Activated CD4-positive, alpha-beta memory T cell treated with anti-CD3 and anti-CD28 coated beads, Interleukin-2, amount 10 ng/mL, durations not matched to agents 7 days and 5 days (primary cell): ENCODE measurements around the gene PTPRM. TPM values are rescaled to one million over a fixed set of nuclear protein-coding genes. Genes with fewer than 3 reads are reported as not detected.

Source experiments
- CTCF ChIA-PET: fragments of 350-600 bp; sonication (Branson Sonifier 250); formaldehyde crosslinking; loops from one replicate; lab custom pipeline; 2021; ENCODE audit warnings: antibody characterized with exemption, inconsistent platforms; lab: Charles Lee
- POLR2A ChIA-PET: fragments of 350-600 bp; sonication (Branson Sonifier 250); formaldehyde crosslinking; loops from one replicate; lab custom pipeline; 2021; ENCODE audit warnings: antibody characterized with exemption; lab: Charles Lee
- DNase-seq: peaks from one replicate; pipeline ENCODE4 v3.0.0-alpha.2; 2020
- H3K27ac Mint-ChIP-seq: one replicate; pipeline ENCODE4 v1.8.0; 2021; ENCODE audit warnings: mild to moderate bottlenecking, mixed read lengths
- H3K27me3 Mint-ChIP-seq: one replicate; pipeline ENCODE4 v1.8.0; 2021; ENCODE audit warnings: mixed read lengths
- H3K36me3 Mint-ChIP-seq: one replicate; pipeline ENCODE4 v1.8.0; 2021; ENCODE audit warnings: low read depth, mixed read lengths
- H3K4me1 Mint-ChIP-seq: one replicate; pipeline ENCODE4 v1.8.0; 2021; ENCODE audit warnings: mixed read lengths
- H3K4me3 Mint-ChIP-seq: one replicate; pipeline ENCODE4 v1.8.0; 2021; ENCODE audit warnings: mild to moderate bottlenecking, mixed read lengths
- H3K9me3 Mint-ChIP-seq: one replicate; pipeline ENCODE4 v1.8.0; 2021; ENCODE audit warnings: mixed read lengths
- total RNA-seq, 2 experiments: library from RNA; stranded (reverse); gene quantifications; one replicate each; pipeline ENCODE4 v1.2.3, GENCODE V29; 2021

PTPRM gene
- total RNA-seq, 2 experiments from 2014 or later, result 9.3 to 12.3 TPM

DNA sequence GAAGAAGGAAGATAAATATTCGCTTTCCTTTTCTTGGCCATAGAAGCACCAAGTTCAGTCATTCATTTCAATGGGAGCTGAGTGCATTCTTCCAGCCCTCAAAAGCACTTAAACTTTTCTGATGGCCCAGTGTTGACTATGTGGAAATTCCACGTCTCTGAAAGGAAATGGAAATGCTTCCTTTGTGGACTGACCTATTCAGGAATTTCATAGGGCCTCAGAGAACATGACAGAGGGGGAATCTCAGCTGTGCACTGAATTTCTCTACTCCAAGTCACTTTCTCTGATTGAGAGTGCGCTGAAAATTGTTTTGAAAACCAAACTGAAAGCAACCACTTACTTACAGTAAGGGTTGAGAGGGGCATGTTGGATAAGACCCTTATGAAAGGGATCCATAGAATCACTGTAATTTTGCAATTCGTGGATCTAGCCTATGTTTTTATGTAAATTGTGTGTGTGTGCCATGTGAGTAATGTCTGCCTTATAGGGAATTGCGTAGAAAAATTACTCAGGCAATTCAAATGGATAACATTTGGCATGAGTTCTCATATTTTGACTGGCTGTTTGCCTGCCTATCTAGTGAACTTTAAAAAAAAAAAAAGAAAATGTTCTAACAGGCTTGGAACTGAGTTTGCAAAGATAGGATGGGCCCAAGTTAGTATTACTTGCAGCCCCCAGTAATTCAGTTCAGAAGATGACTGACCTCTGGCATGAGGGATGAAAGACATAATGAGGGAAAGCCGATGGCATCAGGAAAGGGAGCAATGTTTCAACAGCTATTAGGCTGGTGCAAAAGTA, 437.0 kb downstream of the PTPRM start:
- no peak overlapping the region for H3K27ac Mint-ChIP-seq
- CTCF ChIA-PET, result no interaction called here
- H3K36me3 Mint-ChIP-seq, result no peaks in the 10 kb centered on the region
- H3K4me1 Mint-ChIP-seq, result no peaks in the 10 kb centered on the region
- no peaks in the 10 kb centered on the region for H3K27me3 Mint-ChIP-seq
- DNase-seq, result no peak
- no peak overlapping the region for H3K4me3 Mint-ChIP-seq
- POLR2A ChIA-PET, result no interaction called here
- H3K9me3 Mint-ChIP-seq, result peaks cover 5% of the 10 kb centered on the region

- H3K36me3 Mint-ChIP-seq, result no peaks in the 10 kb centered on the region
- H3K27me3 Mint-ChIP-seq, result no peaks in the 10 kb centered on the region
- ChIA-PET CTCF (no interaction called here), POLR2A (no interaction called here)
- H3K9me3 Mint-ChIP-seq, result peaks cover 5% of the 10 kb centered on the region
- H3K4me3 Mint-ChIP-seq, result no peak overlapping the region
- H3K4me1 Mint-ChIP-seq, result no peaks in the 10 kb centered on the region
- no peak for DNase-seq
- no peak overlapping the region for H3K27ac Mint-ChIP-seq
These were observed 437.7 kb downstream of the PTPRM start for GRCh38 chr18:8004792-8005191.

DNA sequence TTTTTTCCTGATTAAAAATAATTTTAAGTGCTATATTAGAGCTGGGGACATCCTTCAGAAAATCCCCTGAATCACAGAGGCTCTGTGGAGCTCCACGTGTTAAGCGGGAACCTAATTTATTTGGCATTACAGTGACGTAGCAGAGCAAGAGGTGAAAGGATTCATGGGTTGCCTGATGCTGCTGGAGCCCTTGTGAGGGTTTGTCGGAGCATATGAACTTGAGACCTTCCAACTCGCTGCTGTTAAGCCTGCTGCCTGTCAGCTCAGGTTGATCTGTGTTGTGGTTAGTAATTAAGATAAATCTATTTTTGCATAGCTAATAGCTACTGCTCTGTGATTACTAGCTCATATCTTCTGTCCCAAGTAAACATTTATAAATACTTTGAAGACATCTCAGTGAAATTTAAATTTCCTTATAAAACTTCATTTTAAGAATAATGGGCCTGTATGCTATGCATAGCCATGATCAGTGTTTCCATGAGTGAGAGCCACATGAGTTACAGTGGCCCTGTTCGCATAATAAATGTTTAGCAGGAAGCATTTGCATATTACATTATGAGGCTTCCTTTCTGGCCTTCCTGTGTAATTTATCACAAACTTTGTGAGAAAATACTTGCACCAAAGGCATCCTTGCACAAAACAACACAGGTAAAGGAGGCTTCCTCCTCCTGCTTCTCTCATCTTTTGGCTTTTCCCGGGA, 438.9 kb downstream of the PTPRM start:
- CTCF ChIA-PET, result no interaction called here
- no peaks in the 10 kb centered on the region for H3K36me3 Mint-ChIP-seq
- H3K9me3 Mint-ChIP-seq, result peaks cover 7% of the 10 kb centered on the region
- H3K4me3 Mint-ChIP-seq, result no peak overlapping the region
- POLR2A ChIA-PET, result no interaction called here
- no peak overlapping the region for H3K27ac Mint-ChIP-seq
- no peak for DNase-seq
- H3K27me3 Mint-ChIP-seq, result no peaks in the 10 kb centered on the region
- H3K4me1 Mint-ChIP-seq, result no peaks in the 10 kb centered on the region

DNA sequence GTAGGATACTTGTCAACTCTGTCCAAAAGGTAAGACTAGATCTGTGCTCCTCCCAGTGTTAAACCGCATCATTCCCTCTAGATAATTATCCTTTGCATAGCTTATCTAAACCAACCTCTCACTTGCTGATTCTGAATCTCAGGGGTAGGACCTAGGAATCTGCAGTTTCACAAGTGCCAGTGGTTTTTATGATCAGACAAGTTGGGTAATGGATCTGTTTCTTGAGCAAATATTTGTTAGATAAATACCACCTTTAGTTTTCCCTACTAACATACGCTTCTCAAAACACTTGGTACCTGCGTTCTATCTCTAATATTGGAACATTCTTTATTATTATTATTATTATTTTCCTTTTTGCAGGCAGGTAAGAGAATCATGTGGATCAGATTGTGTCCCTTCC, 439.9 kb downstream of the PTPRM start:
- no peak for DNase-seq
- H3K27me3 Mint-ChIP-seq, result no peaks in the 10 kb centered on the region
- H3K4me1 Mint-ChIP-seq, result no peaks in the 10 kb centered on the region
- CTCF ChIA-PET, result no interaction called here
- H3K4me3 Mint-ChIP-seq, result no peak overlapping the region
- peaks cover 7% of the 10 kb centered on the region for H3K9me3 Mint-ChIP-seq
- H3K27ac Mint-ChIP-seq, result no peak overlapping the region
- no peaks in the 10 kb centered on the region for H3K36me3 Mint-ChIP-seq
- POLR2A ChIA-PET, result no interaction called here

DNA sequence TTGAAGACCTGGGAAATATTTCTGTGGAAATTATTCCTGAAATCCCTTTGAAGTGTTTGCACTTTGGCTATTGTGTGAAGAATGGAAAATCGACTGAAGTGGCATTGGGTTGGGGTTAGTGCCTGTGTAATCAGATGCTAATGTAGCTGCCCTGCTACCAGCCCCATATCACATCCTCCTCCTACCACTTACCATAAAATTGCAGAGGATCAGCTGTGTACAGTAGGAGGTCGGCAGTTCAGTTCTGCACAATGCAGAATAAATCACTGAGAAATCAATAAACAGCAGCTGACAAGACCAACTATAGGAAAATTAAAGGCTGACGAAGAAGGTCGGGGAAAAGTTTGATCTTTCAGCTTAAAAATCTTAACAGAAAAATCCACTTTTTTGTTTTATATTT, 440.9 kb downstream of the PTPRM start:
- H3K4me1 Mint-ChIP-seq, result no peaks in the 10 kb centered on the region
- no peaks in the 10 kb centered on the region for H3K36me3 Mint-ChIP-seq
- DNase-seq, result no peak
- no peak overlapping the region for H3K27ac Mint-ChIP-seq
- no peak overlapping the region for H3K4me3 Mint-ChIP-seq
- ChIA-PET CTCF (interaction anchor here (0.6 kb wide), 1 partner anchor 1332 kb away, joined by 3 read pairs; no protein-coding TSS in a partner anchor), POLR2A (no interaction called here)
- no peaks in the 10 kb centered on the region for H3K27me3 Mint-ChIP-seq
- peaks cover 6% of the 10 kb centered on the region for H3K9me3 Mint-ChIP-seq

DNA sequence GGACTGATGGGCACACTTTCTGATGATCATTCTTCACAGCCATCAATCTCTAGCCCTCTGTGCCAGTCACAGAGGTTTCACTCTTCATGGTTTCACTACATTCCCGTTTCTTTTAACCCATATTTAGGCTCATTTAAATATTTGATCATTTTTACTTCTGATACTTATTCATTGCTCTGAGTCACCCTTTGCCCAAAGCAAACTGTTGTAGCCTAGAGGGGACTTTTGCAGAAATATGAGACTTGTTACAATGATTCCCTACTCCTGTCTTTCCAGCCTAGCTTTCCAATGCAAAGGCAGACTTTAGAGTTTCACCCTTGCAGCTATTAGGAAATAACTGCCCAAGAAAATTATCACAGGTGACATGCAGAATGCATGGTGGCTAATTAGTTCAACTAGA, 444.2 kb downstream of the PTPRM start:
- ChIA-PET POLR2A (no interaction called here), CTCF (no interaction called here)
- no peaks in the 10 kb centered on the region for H3K27me3 Mint-ChIP-seq
- H3K9me3 Mint-ChIP-seq, result peaks cover 4% of the 10 kb centered on the region
- no peak for DNase-seq
- no peaks in the 10 kb centered on the region for H3K36me3 Mint-ChIP-seq
- H3K27ac Mint-ChIP-seq, result no peak overlapping the region
- H3K4me3 Mint-ChIP-seq, result no peak overlapping the region
- H3K4me1 Mint-ChIP-seq, result no peaks in the 10 kb centered on the region

GRCh38 chr18:8011906-8012305, 444.8 kb downstream of the PTPRM start:
- H3K4me1 Mint-ChIP-seq, result no peaks in the 10 kb centered on the region

GRCh38 chr18:8018701-8019331, 451.7 kb downstream of the PTPRM start:
- ChIA-PET CTCF (no interaction called here), POLR2A (no interaction called here)
- Mint-ChIP-seq H3K4me3 (no peak overlapping the region), H3K36me3 (no peaks in the 10 kb centered on the region), H3K4me1 (no peaks in the 10 kb centered on the region), H3K27ac (no peak overlapping the region), H3K9me3 (no peaks in the 10 kb centered on the region), H3K27me3 (no peaks in the 10 kb centered on the region)
- DNase-seq, result no peak

More at GRCh38 chr18:8011906-8012305, 444.8 kb downstream of the PTPRM start:
- DNase-seq, result no peak
- H3K9me3 Mint-ChIP-seq, result peaks cover 4% of the 10 kb centered on the region
- no peaks in the 10 kb centered on the region for H3K36me3 Mint-ChIP-seq
- CTCF ChIA-PET, result no interaction called here
- POLR2A ChIA-PET, result no interaction called here
- H3K27ac Mint-ChIP-seq, result no peak overlapping the region
- H3K27me3 Mint-ChIP-seq, result no peaks in the 10 kb centered on the region
- H3K4me3 Mint-ChIP-seq, result no peak overlapping the region

DNA sequence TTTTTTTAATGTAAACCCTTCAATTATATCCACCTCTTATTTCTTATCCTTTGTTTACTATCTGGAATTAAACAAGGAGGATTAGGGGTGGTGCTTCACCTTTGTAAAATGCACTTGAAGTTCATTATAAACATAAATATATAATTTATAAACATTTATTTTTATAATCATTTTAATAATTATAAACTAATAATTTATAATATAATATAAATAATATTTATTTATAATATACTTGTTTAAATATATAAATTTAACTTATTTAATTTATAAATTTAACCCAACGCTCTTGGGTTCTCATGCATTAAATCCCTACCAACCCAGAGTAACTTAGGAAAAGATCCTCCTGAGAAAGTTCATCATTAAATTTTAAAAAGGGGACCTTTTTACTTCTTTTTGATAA, 452.5 kb downstream of the PTPRM start:
- Mint-ChIP-seq H3K27me3 (no peaks in the 10 kb centered on the region), H3K9me3 (no peaks in the 10 kb centered on the region), H3K4me3 (no peak overlapping the region), H3K36me3 (no peaks in the 10 kb centered on the region), H3K27ac (no peak overlapping the region), H3K4me1 (no peaks in the 10 kb centered on the region)
- DNase-seq, result no peak
- CTCF ChIA-PET, result no interaction called here
- POLR2A ChIA-PET, result no interaction called here

DNA sequence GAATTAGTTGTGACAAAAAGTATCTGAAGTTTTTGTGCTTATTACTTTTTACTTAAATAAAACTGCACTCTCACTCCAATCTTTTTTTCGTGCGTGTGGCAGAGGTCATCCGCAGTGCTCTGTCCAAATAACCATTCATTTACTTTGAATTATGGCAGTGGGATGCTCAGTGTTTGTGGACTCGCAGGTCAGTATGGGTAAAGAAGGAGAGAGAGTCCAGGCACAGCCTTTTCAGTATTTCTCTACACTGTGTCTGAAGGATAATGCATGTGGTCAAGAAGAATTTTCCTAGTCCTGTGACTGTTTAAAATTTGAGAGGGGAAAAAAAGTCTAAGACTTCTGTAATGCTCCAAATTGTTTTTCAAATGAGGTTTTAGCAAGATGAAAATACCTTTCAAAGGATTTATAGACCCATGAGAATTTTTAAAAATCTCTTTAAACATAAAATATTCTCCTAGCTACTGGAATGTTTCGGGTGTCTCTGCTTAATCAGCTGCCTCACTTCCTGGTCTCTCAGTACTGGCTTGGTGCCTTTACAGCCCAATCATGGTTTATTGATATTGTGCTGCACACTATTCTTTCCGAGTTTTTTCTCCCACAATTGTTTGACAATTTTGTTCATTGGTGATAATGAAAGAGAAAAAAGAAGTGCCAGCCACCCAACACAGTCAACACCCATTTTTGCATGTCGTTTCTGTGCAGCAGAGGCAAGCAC, 453.2 kb downstream of the PTPRM start:
- H3K4me1 Mint-ChIP-seq, result no peaks in the 10 kb centered on the region
- no peak for DNase-seq
- POLR2A ChIA-PET, result no interaction called here
- H3K27me3 Mint-ChIP-seq, result no peaks in the 10 kb centered on the region
- H3K4me3 Mint-ChIP-seq, result no peak overlapping the region
- no peaks in the 10 kb centered on the region for H3K36me3 Mint-ChIP-seq
- H3K9me3 Mint-ChIP-seq, result no peaks in the 10 kb centered on the region
- CTCF ChIA-PET, result no interaction called here
- H3K27ac Mint-ChIP-seq, result no peak overlapping the region

GRCh38 chr18:8029061-8029460, 461.9 kb downstream of the PTPRM start:
- no peak for DNase-seq
- Mint-ChIP-seq H3K4me1 (no peaks in the 10 kb centered on the region), H3K27ac (no peak overlapping the region), H3K4me3 (no peak overlapping the region), H3K36me3 (no peaks in the 10 kb centered on the region), H3K27me3 (no peaks in the 10 kb centered on the region), H3K9me3 (peaks cover 3% of the 10 kb centered on the region)
- CTCF ChIA-PET, result no interaction called here
- POLR2A ChIA-PET, result no interaction called here

GRCh38 chr18:8029731-8030130, 462.6 kb downstream of the PTPRM start:
- no peak for DNase-seq
- H3K9me3 Mint-ChIP-seq, result peaks cover 3% of the 10 kb centered on the region
- H3K27ac Mint-ChIP-seq, result no peak overlapping the region
- CTCF ChIA-PET, result no interaction called here
- H3K27me3 Mint-ChIP-seq, result no peaks in the 10 kb centered on the region
- H3K4me3 Mint-ChIP-seq, result no peak overlapping the region
- POLR2A ChIA-PET, result no interaction called here
- H3K4me1 Mint-ChIP-seq, result no peaks in the 10 kb centered on the region
- H3K36me3 Mint-ChIP-seq, result no peaks in the 10 kb centered on the region

DNA sequence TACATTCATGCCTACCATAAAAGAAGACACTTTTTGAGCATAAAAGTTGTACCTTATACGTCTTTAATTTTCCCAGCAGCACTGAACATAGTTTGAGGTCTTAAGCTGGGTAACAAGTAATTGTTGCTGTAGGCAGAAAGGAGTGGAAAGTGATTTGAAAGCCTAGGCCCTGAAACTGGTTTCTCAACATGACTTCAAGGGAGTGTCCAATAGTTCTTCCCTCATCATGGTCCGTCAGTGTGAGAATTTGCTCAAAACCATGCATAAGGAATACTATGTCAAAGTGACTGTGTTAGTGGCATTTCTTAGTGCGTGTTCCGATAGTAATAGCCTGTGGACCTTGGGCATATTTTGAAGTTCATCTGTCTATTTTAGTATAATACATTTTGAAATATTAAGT, 463.1 kb downstream of the PTPRM start:
- DNase-seq, result no peak
- H3K4me3 Mint-ChIP-seq, result no peak overlapping the region
- peaks cover 3% of the 10 kb centered on the region for H3K9me3 Mint-ChIP-seq
- ChIA-PET CTCF (no interaction called here), POLR2A (no interaction called here)
- H3K27ac Mint-ChIP-seq, result no peak overlapping the region
- H3K27me3 Mint-ChIP-seq, result no peaks in the 10 kb centered on the region
- H3K4me1 Mint-ChIP-seq, result no peaks in the 10 kb centered on the region
- no peaks in the 10 kb centered on the region for H3K36me3 Mint-ChIP-seq
